8988T (cell line): ENCODE data around the gene LPIN2.

ENCODE experiments used
- DNase-seq: peaks from one replicate; pipeline ENCODE4 v3.0.0; 2011

LPIN2 gene

GRCh38 chr18:2979129-2979528, 33.8 kb downstream of the LPIN2 start:
- no peak for DNase-seq

GRCh38 chr18:2978661-2979106, 34.3 kb downstream of the LPIN2 start:
- DNase-seq = no peak

GRCh38 chr18:2978208-2978607, 34.7 kb downstream of the LPIN2 start:
- no peak for DNase-seq

GRCh38 chr18:2976218-2977132, 36.5 kb downstream of the LPIN2 start:
- no peak for DNase-seq

- no peak for DNase-seq
Measured at GRCh38 chr18:2974731-2975130, 38.2 kb downstream of the LPIN2 start.

GRCh38 chr18:2971741-2972552, 41.0 kb downstream of the LPIN2 start:
- no peak for DNase-seq

- DNase-seq = no peak
Measured at GRCh38 chr18:2970772-2971659, 41.9 kb downstream of the LPIN2 start.

GRCh38 chr18:2970344-2970743, 42.6 kb downstream of the LPIN2 start:
- no peak for DNase-seq

GRCh38 chr18:2969695-2970094, 43.2 kb downstream of the LPIN2 start:
- no peak for DNase-seq

- DNase-seq = no peak
Measured at GRCh38 chr18:2968606-2969005, 44.3 kb downstream of the LPIN2 start.

- DNase-seq = no peak
Measured at GRCh38 chr18:2967820-2968219, 45.1 kb downstream of the LPIN2 start.

GRCh38 chr18:2967357-2967756, 45.6 kb downstream of the LPIN2 start:
- DNase-seq = no peak

- DNase-seq = no peak
Measured at GRCh38 chr18:2966560-2966959, 46.4 kb downstream of the LPIN2 start.

GRCh38 chr18:2965797-2966196, 47.1 kb downstream of the LPIN2 start:
- no peak for DNase-seq

- no peak for DNase-seq
Measured at GRCh38 chr18:2964361-2965010, 48.5 kb downstream of the LPIN2 start.
